Measurements from ENCODE around the gene IMMP2L. TPM values are rescaled to one million over a fixed set of nuclear protein-coding genes. Genes with fewer than 3 reads are reported as not detected.

IMMP2L gene
- total RNA-seq, 1 donor from 2014 or later, result 21.5 TPM

GRCh38 chr7:110888641-110889040 is 673.7 kb downstream of the IMMP2L start:
- H3K4me3 Mint-ChIP-seq, result no peak overlapping the region
- TF ChIP-seq EZH2phosphoT487 (IDR thresholded peaks at IDR 0.05) (no peak), EZH2 (IDR thresholded peaks at IDR 0.05) (no peak)
- TF ChIP-seq, protein P1, sequence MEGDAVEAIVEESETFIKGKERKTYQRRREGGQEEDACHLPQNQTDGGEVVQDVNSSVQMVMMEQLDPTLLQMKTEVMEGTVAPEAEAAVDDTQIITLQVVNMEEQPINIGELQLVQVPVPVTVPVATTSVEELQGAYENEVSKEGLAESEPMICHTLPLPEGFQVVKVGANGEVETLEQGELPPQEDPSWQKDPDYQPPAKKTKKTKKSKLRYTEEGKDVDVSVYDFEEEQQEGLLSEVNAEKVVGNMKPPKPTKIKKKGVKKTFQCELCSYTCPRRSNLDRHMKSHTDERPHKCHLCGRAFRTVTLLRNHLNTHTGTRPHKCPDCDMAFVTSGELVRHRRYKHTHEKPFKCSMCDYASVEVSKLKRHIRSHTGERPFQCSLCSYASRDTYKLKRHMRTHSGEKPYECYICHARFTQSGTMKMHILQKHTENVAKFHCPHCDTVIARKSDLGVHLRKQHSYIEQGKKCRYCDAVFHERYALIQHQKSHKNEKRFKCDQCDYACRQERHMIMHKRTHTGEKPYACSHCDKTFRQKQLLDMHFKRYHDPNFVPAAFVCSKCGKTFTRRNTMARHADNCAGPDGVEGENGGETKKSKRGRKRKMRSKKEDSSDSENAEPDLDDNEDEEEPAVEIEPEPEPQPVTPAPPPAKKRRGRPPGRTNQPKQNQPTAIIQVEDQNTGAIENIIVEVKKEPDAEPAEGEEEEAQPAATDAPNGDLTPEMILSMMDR (IDR thresholded peaks at IDR 0.05), result no peak
- H3K36me3 Mint-ChIP-seq, result no peaks in the 10 kb centered on the region

DNA sequence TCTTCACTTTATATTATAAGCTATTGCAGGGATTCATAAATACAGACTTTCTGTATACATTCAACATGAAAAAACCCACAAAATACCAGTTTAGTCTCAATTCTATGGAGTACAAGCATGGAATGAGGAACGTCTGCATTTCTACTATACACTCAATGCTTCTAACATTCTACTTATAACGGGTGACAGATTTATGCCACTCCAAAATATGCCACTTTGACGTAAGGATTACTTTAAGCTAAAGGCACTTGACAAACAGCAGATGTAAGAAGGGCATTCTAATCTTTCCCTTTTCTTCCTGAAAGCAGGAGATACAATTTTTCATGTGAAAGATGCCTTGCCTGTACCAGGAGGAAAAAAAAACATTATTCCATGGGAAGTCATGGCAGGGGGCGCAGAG is 676.8 kb downstream of the IMMP2L start:
- Mint-ChIP-seq H3K4me1 (no peaks in the 10 kb centered on the region), H3K4me3 (no peak overlapping the region), H3K27me3 (ENCODE audit: insufficient read depth, low read depth) (no peaks in the 10 kb centered on the region), H3K9me3 (no peaks in the 10 kb centered on the region), H3K27ac (no peak overlapping the region), H3K36me3 (no peaks in the 10 kb centered on the region)
- Histone ChIP-seq H3K4me2 (no peak overlapping the region), H3K36me3 (no peaks in the 10 kb centered on the region), H2AFZ (replicated peaks) (no peak overlapping the region), H4K20me1 (ENCODE audit: low read depth) (no peaks in the 10 kb centered on the region), H3K79me2 (ENCODE audit: low read depth) (no peaks in the 10 kb centered on the region), H3K9ac (no peak overlapping the region), H3K9me3 (ENCODE audit: low read depth) (no peaks in the 10 kb centered on the region), H3K27me3 (no peaks in the 10 kb centered on the region), H3F3A (ENCODE audit: low read depth) (no peaks in the 10 kb centered on the region), H3K27ac (no peak overlapping the region), H3K4me1 (no peaks in the 10 kb centered on the region), H3K4me3 (no peak overlapping the region)
- DNase-seq (ENCODE audit: low spot score), result no peak
- no peak for TF ChIP-seq EZH2phosphoT487 (IDR thresholded peaks at IDR 0.05)
- no peak for TF ChIP-seq EZH2 (IDR thresholded peaks at IDR 0.05)
- TF ChIP-seq, protein P1 (IDR thresholded peaks at IDR 0.05), result no peak

More at GRCh38 chr7:110888641-110889040, 673.7 kb downstream of the IMMP2L start:
- no peaks in the 10 kb centered on the region for H3K27me3 ChIP-seq
- H3K9me3 ChIP-seq (ENCODE audit: low read depth), result no peaks in the 10 kb centered on the region
- no peak for DNase-seq (ENCODE audit: low spot score)
- H3K27me3 Mint-ChIP-seq (ENCODE audit: insufficient read depth, low read depth), result no peaks in the 10 kb centered on the region
- H3K27ac Mint-ChIP-seq, result no peak overlapping the region
- H3K79me2 ChIP-seq (ENCODE audit: low read depth), result no peaks in the 10 kb centered on the region
- H3F3A ChIP-seq (ENCODE audit: low read depth), result no peaks in the 10 kb centered on the region
- H3K36me3 ChIP-seq, result no peaks in the 10 kb centered on the region
- no peak overlapping the region for H3K4me2 ChIP-seq
- H3K27ac ChIP-seq, result no peak overlapping the region
- H3K9ac ChIP-seq, result no peak overlapping the region
- H3K4me1 Mint-ChIP-seq, result no peaks in the 10 kb centered on the region
- H3K4me1 ChIP-seq, result no peaks in the 10 kb centered on the region
- H2AFZ ChIP-seq (replicated peaks), result no peak overlapping the region
- no peaks in the 10 kb centered on the region for H4K20me1 ChIP-seq (ENCODE audit: low read depth)
- H3K9me3 Mint-ChIP-seq, result no peaks in the 10 kb centered on the region
- no peak overlapping the region for H3K4me3 ChIP-seq

DNA sequence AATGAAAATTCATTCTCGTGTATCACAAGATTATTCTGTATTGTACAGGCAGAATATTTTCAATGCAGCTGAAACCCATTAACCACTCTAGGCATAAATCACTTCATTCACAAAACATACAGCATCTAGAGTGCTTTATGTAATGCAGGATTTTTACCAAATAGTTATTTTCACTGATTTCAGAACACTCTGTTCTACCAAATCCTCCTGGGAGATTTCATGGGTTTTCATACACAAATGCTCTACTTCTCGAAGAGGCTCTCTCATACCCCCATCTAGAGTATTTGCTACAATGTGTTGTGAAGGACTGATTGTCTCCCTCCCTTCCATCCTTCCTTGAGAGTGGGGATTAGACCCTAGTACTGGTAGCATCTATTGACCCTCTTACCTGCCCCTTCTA is 680.6 kb downstream of the IMMP2L start:
- no peaks in the 10 kb centered on the region for H3K79me2 ChIP-seq (ENCODE audit: low read depth)

More for the DNA sequence above, 680.6 kb downstream of the IMMP2L start:
- H3F3A ChIP-seq (ENCODE audit: low read depth), result no peaks in the 10 kb centered on the region
- H3K27me3 ChIP-seq, result no peaks in the 10 kb centered on the region
- no peaks in the 10 kb centered on the region for H3K27me3 Mint-ChIP-seq (ENCODE audit: insufficient read depth, low read depth)
- no peak overlapping the region for H2AFZ ChIP-seq (replicated peaks)
- H3K36me3 ChIP-seq, result no peaks in the 10 kb centered on the region
- H4K20me1 ChIP-seq (ENCODE audit: low read depth), result no peaks in the 10 kb centered on the region
- H3K9ac ChIP-seq, result no peak overlapping the region
- H3K4me3 ChIP-seq, result no peak overlapping the region
- no peaks in the 10 kb centered on the region for H3K9me3 ChIP-seq (ENCODE audit: low read depth)
- DNase-seq (ENCODE audit: low spot score), result no peak
- no peaks in the 10 kb centered on the region for H3K4me1 ChIP-seq
- no peaks in the 10 kb centered on the region for H3K36me3 Mint-ChIP-seq
- no peaks in the 10 kb centered on the region for H3K9me3 Mint-ChIP-seq
- H3K27ac Mint-ChIP-seq, result no peak overlapping the region
- no peak overlapping the region for H3K27ac ChIP-seq
- TF ChIP-seq, protein P1 (IDR thresholded peaks at IDR 0.05), result no peak
- no peak for TF ChIP-seq EZH2 (IDR thresholded peaks at IDR 0.05)
- no peak for TF ChIP-seq EZH2phosphoT487 (IDR thresholded peaks at IDR 0.05)
- H3K4me3 Mint-ChIP-seq, result no peak overlapping the region
- H3K4me1 Mint-ChIP-seq, result no peaks in the 10 kb centered on the region
- H3K4me2 ChIP-seq, result no peak overlapping the region
